ELR (cell line): Measurements from ENCODE around the gene SDHC.

Experiments used
- DNase-seq: peaks from one replicate; pipeline ENCODE4 v3.0.0-alpha.2; 2015; ENCODE audit warnings: low read depth

The SDHC gene

DNA sequence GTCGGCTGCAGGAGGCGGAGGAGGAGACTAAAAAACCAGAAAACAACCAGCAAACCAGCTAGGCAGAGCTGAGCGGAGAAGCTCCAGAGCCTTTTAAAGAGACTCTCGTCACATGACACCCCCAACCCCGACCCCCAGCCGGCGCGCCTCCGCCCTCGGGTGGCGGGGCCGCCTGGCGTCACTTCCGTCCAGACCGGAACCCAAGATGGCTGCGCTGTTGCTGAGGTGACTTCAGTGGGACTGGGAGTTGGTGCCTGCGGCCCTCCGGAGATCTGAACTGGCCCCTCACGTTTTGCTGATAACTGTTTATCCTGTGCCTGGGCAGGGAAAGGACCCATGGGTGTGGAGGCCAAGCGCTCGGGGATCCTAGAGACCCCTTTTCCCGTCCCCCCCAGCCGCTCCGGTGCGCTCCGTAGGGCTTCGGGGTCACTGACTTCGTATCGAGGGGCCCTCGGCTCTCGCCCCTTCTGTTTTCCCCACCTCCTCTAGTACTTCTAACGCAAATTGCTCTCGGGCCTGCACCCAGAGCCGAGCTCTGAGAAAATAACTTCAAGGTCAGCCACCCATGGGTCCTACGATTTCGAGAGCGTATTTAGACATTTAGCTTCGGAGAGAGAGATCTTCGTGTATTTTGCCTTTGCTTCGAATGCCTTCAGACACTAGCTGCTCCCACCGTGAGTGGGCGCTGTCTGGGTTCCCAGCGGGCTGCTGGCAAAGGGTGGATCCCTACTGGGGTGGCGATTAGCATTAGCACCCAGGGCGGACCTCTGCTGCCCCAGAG, at the start of gene SDHC:
Gene SDHC, plus strand, starts transcription at position 181 of the 781 bp plus-strand sequence. Its CDS starts 25 bp downstream, at position 206.
- DNase-seq: peak; percentile 86

GRCh38 chr1:161265305-161265704, 48.9 kb upstream of the SDHC start:
- DNase-seq: no peak

DNA sequence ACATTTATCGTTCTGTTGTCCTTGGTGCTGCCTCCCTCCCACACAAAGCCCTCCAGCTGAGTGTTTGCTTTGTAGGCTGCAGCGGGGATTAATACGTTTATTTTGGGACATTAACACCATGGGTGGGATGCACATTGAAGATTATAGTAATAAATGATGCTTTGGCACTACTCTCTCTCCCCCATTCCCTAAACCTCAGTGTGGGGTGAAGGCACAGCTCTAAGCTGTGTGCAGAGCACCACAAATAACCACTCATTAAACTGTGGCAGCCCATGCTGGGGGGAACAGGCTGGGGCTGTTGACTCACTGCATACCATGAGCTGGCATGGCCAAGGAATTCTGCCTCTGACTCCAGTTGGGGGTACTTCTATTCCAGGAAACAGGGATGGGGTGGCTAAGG, 48.0 kb upstream of the SDHC start:
- DNase-seq: peak; percentile 42

- no peak for DNase-seq
Measured at GRCh38 chr1:161266836-161267235, 47.3 kb upstream of the SDHC start.

GRCh38 chr1:161267321-161267720, 46.9 kb upstream of the SDHC start:
- no peak for DNase-seq

DNA sequence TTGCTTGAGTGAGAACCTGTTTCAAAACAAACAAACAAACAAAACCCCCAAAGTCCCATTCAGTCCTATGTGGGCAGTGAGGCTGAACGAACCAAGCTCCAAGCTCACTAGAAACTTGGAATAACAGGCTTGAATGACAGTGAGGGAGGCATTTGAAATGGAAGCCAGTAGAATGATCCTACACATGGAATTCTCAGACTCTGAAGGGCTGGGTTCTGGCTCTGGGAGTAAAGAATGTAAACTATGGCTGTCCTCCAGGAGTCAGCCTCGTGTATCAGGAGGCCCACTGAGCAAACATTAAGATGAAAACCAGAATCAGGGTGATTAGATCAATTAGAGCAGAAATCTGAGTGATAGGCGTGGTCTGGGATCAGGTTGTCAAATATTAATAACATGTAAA, 40.8 kb upstream of the SDHC start:
- DNase-seq: no peak

- DNase-seq: no peak
Measured at GRCh38 chr1:161274874-161275273, 39.3 kb upstream of the SDHC start.

- DNase-seq: no peak
Measured at GRCh38 chr1:161282991-161283390, 31.2 kb upstream of the SDHC start.

GRCh38 chr1:161285113-161285512, 29.1 kb upstream of the SDHC start:
- DNase-seq: no peak

DNA sequence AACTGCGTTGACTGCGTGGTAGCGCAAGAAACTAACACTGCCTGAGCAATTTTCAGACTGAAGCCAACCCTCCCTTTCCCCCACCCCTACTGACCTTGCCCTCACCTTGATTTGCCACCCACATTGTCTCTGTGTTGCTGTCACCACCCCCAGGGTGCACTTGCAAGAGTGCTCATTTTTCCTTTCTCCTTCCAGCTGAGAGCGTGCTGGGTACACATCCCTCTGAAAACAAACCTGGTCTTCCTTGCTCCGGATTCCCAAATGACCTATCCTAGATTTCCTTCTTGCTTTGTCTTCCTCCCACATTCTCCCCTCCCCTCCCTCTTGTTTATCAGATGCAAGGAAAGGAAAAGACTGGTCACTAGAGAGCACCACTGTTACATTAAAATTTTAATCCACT, 28.7 kb upstream of the SDHC start:
- DNase-seq: no peak

DNA sequence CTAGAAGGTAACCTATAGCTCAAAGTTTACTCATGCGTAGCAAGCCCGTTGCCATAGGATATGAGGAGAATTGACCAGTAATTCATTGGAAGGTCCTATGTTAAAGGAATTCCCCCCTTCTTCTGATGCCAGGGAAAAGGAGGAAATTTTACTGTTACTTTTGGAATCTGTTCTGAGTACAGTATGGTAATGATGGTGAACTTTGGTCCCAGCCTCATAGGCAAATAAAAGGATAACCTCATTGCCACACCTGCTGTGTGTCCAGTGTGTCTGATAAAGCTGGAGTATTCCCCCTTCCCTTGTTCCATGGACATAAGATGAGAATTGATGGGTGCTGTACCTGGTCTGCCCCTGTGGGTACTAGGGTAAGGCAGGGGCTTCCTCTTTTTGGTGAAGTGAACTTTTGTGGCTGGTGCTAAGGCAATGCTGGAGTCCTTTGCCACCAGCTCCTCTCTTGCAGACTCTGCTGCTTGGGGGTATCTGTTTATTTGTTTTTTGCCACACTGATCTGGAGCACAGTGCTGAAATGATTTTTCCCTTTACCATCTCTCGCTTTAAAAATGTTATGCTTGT, 26.6 kb upstream of the SDHC start:
- no peak for DNase-seq

DNA sequence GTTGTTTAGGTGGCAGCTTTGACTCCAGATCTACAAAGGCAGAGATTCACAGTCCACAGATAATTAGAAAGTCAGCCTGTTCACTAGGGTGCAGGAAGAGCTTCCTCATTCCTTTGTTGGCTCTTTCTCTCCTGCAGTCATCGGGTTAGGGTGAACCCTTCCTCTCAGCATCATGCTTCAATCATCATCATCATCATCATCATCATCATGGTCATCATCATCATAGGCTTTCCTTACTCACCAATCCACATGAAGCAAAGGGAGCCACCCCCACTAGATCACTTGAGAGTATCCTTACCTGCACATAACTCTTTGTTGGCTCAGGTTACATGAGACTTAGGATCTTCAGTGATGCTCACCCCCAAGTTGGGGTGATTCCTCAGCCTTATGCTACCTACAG, 23.4 kb upstream of the SDHC start:
- DNase-seq: no peak

DNA sequence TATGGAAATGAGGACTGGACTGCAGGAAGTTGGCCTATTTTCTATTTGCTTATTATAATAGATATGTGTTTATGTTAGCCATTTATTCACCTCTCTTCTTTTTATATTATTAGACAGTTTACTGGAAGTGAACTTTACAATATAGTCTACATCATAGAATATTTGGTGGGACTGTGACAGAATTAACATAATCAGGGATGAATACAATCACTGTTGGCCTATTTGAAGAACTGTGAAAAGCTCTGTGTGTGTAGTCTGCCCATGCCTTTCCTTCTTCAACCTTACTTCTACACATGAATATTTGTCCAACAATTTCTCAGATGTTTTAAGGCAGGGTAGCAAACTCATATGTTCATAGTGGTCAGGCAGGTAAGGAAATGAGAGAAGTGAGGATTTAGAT, 16.8 kb upstream of the SDHC start:
- no peak for DNase-seq

- DNase-seq: no peak
Measured at GRCh38 chr1:161298116-161298515, 16.1 kb upstream of the SDHC start.

- no peak for DNase-seq
Measured at GRCh38 chr1:161299347-161299746, 14.8 kb upstream of the SDHC start.

- no peak for DNase-seq
Measured at GRCh38 chr1:161300478-161300877, 13.7 kb upstream of the SDHC start.

GRCh38 chr1:161304927-161305866, 9.0 kb upstream of the SDHC start:
- DNase-seq: no peak

- DNase-seq: peak; percentile 12
Measured at GRCh38 chr1:161305867-161306519, 8.2 kb upstream of the SDHC start.

- peak; percentile 65 for DNase-seq
Measured at GRCh38 chr1:161307230-161307768, 6.9 kb upstream of the SDHC start.

DNA sequence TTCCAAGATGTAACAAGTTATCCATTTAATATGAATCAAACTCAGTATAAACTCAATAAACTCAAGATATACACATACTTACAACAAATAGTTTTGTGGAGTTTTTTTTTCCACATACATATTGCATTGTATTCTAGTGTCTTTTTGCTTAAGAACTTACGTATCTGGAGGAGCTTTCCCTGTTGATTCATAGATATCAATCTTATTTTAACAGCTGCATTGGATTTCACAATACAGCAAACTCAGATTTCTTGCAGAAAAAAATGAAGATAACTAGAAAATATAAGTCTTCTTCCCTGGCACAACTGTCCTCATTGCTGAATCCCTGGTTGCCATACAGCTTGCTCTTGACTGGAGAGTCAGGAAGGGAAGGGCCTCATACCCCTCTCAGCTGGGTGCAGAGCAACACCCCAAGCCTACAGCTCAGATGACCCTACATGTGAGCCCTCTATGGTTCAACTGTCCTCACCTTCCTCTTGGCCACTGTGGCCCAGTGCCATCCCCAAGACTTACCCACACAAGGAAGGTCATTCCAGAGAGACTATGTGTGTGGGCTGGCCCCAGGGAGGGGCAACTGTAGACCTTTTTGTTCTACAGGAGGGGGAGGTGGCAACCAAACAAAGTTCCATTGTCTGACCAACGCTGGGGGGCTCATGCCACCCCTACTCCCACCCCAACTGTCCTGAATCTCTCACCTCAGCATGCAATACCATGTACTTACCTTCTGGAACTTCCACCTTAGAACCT, 6.1 kb upstream of the SDHC start:
- no peak for DNase-seq

GRCh38 chr1:161309868-161310267, 4.3 kb upstream of the SDHC start, which contains the start of gene MPZ:
MPZ (minus strand) TSS chr1:161309968; CDS start chr1:161309905, 63 bp downstream.
- DNase-seq: no peak
